Gastrocnemius medialis (tissue), 4 donors: ENCODE results near the gene BLOC1S3. TPM values are rescaled to one million over a fixed set of nuclear protein-coding genes. Genes with fewer than 3 reads are reported as not detected.

Experiments used
- ATAC-seq, 2 donors: fragments of 150-250 bp; one replicate each; pipeline ENCODE4 v1.9.1; 2016
- DNase-seq, 2 donors: peaks; one replicate each; pipeline ENCODE4 v3.0.0-alpha.2; 2019
- H3K27ac ChIP-seq, 4 donors: fragments of 200-600 bp; sonication (generic); 1 replicate in 1 of 4; 2 replicates in 3 of 4; pipeline ENCODE4 v1.5.1; 2016 to 2018; ENCODE audit warnings: mild to moderate bottlenecking in 2 of 4, moderate library complexity in 1 of 4
- H3K27me3 ChIP-seq, 3 donors: fragments of 200-600 bp; sonication (generic) in 2 of 3; 1 replicate in 1 of 3; 2 replicates in 2 of 3; pipeline versions ENCODE4 v1.5.1 to v1.6.0; 2016 to 2019; ENCODE audit warnings: mild to moderate bottlenecking in 1 of 3, moderate library complexity in 1 of 3
- H3K36me3 ChIP-seq, 2 donors: fragments of 200-600 bp; sonication (generic) in 1 of 2; one replicate each; pipeline ENCODE4 v1.5.1; 2017 to 2018
- H3K4me1 ChIP-seq, 2 donors: fragments of 200-600 bp; sonication (generic) in 1 of 2; one replicate each; pipeline ENCODE4 v1.5.1; 2016 to 2017; ENCODE audit warnings: mild to moderate bottlenecking in 2 of 2
- H3K4me3 ChIP-seq, 4 donors: fragments of 200-600 bp; sonication (generic) in 3 of 4; 1 replicate in 1 of 4; 2 replicates in 3 of 4; pipeline ENCODE4 v1.5.1; 2016 to 2019; ENCODE audit warnings: mild to moderate bottlenecking in 2 of 4
- H3K9me3 ChIP-seq, 3 donors: fragments of 200-600 bp; sonication (generic) in 2 of 3; 1 replicate in 1 of 3; 2 replicates in 2 of 3; pipeline ENCODE4 v1.5.1; 2016 to 2019
- POLR2A ChIP-seq, 2 donors: fragments of 450-650 bp; IDR thresholded peaks; one replicate each; pipeline ENCODE4 v1.6.1; 2017; ENCODE audit warnings: antibody characterized with exemption in 2 of 2, mild to moderate bottlenecking in 2 of 2, moderate library complexity in 2 of 2
- in situ Hi-C, 4 donors: fragments of 200-750 bp; cut with MboI; loops; one replicate each; pipeline versions ENCODE4 v1.15.0 to v1.8.0; 2017; ENCODE audit warnings: low sequenced_read_pairs in 4 of 4
- intact Hi-C: fragments of 100-400 bp; cut with DNase I; formaldehyde crosslinking; loops from one replicate; pipeline ENCODE4 v1.15.1; 2023; ENCODE audit warnings: low total_unique reads
- total RNA-seq, 4 donors: library from RNA; depleted of rRNA; stranded (reverse); fragments of >200 nt; gene quantifications; one replicate each; pipeline versions ENCODE4 v1.1.0 to v1.2.3, GENCODE V29; 2016
- TF ChIP-seq, protein P1 (sequence below), 5 experiments: fragments of 450-650 bp in 3 of 5; fragments of 200-600 bp in 2 of 5; sonication (generic) in 2 of 5; IDR thresholded peaks in 4 of 5; conservative IDR thresholded peaks in 1 of 5; 1 replicate in 4 of 5; 2 replicates in 1 of 5; pipeline ENCODE4 v1.5.1; 2016 to 2019; ENCODE audit warnings: antibody characterized with exemption in 5 of 5, mild to moderate bottlenecking in 3 of 5, moderate library complexity in 3 of 5

Gene BLOC1S3
- total RNA-seq, 4 donors from 2014 or later, result 1.9 to 14.9 (median 5.8) TPM

DNA sequence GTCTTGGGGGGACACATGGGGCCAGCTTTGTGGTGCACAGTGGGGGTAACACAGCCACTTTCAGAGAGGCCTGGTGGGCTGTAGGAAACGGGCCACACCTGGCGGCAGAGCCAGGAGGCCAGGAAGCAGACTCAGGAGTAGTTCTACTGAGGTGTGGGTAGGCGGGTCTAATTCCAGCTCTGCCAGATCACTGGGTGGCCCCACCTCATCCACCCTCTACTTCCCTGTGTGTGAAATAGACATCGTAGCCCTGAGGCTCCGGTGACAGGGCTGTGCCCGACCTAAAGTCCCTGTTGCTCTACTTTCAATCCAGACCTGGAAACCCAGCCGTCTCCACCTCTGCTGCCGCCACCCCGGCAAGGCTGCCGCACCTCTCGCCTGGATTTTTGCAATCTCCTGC, 21.8 kb upstream of the BLOC1S3 start:
- Histone ChIP-seq H3K9me3 (no peaks in the 10 kb centered on the region), H3K4me1 (peaks cover 9 to 22% of the 10 kb centered on the region in 2 donors), H3K4me3 (no peak overlapping the region), H3K27me3 (peaks cover 35 to 63% (median 46%) of the 10 kb centered on the region in 3 donors), H3K36me3 (no peaks in the 10 kb centered on the region), H3K27ac (no peak overlapping the region)
- DNase-seq, result no peak
- intact Hi-C loops (no loop called here), in situ Hi-C loops (no loop called here)
- TF ChIP-seq, protein P1, sequence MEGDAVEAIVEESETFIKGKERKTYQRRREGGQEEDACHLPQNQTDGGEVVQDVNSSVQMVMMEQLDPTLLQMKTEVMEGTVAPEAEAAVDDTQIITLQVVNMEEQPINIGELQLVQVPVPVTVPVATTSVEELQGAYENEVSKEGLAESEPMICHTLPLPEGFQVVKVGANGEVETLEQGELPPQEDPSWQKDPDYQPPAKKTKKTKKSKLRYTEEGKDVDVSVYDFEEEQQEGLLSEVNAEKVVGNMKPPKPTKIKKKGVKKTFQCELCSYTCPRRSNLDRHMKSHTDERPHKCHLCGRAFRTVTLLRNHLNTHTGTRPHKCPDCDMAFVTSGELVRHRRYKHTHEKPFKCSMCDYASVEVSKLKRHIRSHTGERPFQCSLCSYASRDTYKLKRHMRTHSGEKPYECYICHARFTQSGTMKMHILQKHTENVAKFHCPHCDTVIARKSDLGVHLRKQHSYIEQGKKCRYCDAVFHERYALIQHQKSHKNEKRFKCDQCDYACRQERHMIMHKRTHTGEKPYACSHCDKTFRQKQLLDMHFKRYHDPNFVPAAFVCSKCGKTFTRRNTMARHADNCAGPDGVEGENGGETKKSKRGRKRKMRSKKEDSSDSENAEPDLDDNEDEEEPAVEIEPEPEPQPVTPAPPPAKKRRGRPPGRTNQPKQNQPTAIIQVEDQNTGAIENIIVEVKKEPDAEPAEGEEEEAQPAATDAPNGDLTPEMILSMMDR (IDR thresholded peaks at IDR 0.05 in 4 of 5, conservative IDR thresholded peaks at IDR 0.05 in 1 of 5), result no peak
- no peak for ATAC-seq

DNA sequence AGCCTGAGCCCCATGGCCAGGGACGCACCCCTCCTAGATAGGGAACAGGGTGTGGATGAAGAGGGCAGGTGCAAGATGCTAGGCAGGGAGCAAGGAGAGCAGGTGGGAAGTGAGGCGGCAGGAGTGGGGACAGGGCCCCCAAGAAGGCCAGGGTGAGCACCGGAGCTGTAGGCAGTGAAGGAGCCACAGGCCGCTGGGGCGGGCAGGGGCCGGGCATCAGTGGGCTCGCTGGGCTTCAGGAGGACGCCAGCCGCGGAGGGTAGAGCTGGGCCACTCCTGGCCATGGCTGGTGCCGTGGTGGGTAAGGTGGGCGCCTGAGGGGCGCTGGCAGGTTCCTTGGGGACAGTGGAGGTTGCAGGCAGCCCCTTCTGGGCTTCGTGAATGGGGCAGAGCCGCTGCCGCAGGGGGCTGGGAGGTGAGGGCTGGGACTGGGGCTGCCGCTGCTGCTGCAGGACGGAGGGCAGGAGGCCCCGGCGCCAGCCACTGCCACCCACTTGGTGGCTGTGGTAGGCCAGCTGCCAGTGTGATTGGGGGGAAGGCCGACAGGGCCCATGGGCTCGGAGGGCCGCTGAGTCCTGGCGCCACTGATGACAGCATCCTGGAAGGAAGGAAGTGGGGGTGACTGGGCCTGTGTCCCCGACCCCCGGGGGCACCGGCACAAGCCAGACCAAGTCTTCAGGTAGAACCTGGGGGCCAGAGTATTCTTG, 19.9 kb upstream of the BLOC1S3 start:
- no peaks in the 10 kb centered on the region for H3K9me3 ChIP-seq
- H3K27ac ChIP-seq, result no peak overlapping the region
- intact Hi-C loops (no loop called here), in situ Hi-C loops (no loop called here)
- peaks cover 34 to 49% (median 39%) of the 10 kb centered on the region in 3 donors for H3K27me3 ChIP-seq
- H3K4me3 ChIP-seq, result no peak overlapping the region
- ATAC-seq (no peak), DNase-seq (no peak)
- H3K36me3 ChIP-seq, result no peaks in the 10 kb centered on the region
- peaks cover 4% of the 10 kb centered on the region in 2 donors for H3K4me1 ChIP-seq
- no peak for TF ChIP-seq POLR2A (IDR thresholded peaks at IDR 0.05)
- TF ChIP-seq, protein P1 (IDR thresholded peaks at IDR 0.05 in 4 of 5, conservative IDR thresholded peaks at IDR 0.05 in 1 of 5), result no peak

DNA sequence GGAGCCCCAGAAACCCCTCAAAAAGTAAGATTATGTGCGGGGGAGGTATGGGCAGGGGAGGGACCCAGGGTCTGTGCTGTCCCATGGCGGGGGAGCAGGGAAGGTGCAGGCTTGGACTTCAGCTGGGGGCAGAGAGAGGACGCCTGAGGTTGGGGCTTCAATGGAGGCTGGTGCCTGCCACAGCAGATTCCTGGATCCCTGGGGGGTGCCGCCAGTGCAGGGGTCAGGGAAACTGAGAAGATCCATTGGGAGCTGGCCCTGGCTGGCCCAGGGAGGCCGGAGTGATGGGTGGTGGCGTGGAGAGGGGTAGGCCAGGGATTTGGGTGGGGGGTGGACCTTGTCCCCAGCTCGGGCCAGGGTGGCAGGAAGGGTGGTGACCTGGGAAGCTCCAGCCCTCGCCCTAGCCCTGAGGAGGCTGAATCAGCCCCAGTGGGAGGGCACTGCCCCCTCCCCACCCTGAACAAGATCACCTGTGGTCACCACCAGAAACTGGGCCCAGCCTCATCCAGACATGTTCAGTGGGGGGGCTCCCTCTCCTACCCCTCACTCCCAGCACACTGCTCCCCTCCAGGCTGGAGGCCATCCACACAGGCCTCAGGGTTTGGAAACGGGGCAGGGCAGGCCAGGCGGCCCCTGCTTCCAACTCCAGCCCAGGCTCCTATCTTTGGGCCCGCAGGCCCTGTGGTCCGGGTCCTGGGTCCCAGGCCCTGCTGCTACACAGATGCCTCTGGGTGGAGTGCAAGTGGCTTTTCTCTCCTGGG, 19.2 kb upstream of the BLOC1S3 start:
- peaks cover 33 to 41% (median 34%) of the 10 kb centered on the region in 3 donors for H3K27me3 ChIP-seq
- no peaks in the 10 kb centered on the region for H3K9me3 ChIP-seq
- no peak overlapping the region for H3K4me3 ChIP-seq
- intact Hi-C loops, result no loop called here
- no peak overlapping the region for H3K27ac ChIP-seq
- no peaks in the 10 kb centered on the region for H3K4me1 ChIP-seq
- DNase-seq (no peak), ATAC-seq (no peak)
- in situ Hi-C loops, result no loop called here
- TF ChIP-seq, protein P1 (IDR thresholded peaks at IDR 0.05 in 4 of 5, conservative IDR thresholded peaks at IDR 0.05 in 1 of 5), result no peak
- H3K36me3 ChIP-seq, result no peaks in the 10 kb centered on the region

DNA sequence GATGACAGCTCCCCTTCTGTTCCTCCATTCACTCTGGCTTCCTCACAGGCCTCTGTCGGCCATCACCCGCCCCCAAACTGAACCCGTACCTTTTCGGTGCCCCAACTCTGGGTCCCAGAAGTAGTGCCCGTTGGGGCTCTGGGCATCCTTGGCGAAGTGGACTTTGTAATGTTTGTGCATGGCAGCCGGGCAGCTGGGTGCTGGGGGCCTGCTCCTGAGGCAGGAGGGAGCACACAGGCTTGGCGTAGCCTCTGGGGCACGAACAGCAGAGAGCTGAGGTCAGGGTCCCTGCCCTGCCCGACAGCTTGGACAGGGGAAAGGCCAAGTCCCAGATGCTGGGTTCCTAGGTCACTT, 18.6 kb upstream of the BLOC1S3 start:
- Histone ChIP-seq H3K9me3 (no peaks in the 10 kb centered on the region), H3K4me3 (no peak overlapping the region), H3K4me1 (no peaks in the 10 kb centered on the region), H3K36me3 (no peaks in the 10 kb centered on the region), H3K27ac (no peak overlapping the region), H3K27me3 (peaks cover 31 to 37% (median 34%) of the 10 kb centered on the region in 3 donors)
- in situ Hi-C loops, result no loop called here
- DNase-seq (no peak), ATAC-seq (no peak)
- intact Hi-C loops, result loop anchor here (5.0 kb wide), 1 partner anchor 87 kb away; the partner anchor contains the start of gene EXOC3L2
- TF ChIP-seq, protein P1 (IDR thresholded peaks at IDR 0.05 in 4 of 5, conservative IDR thresholded peaks at IDR 0.05 in 1 of 5), result no peak
- no peak for TF ChIP-seq POLR2A (IDR thresholded peaks at IDR 0.05)
